M059J (cell line): ENCODE data around the gene BAIAP2L2. TPM values are rescaled to one million over a fixed set of nuclear protein-coding genes. Genes with fewer than 3 reads are reported as not detected.
"Not testable (repeated sequence)": the region's sequence is repeated elsewhere in the genome, so short reads cannot be mapped to it uniquely, and the experiment has no call there.

Source experiments
- DNase-seq: peaks from one replicate; pipeline ENCODE4 v3.0.0-alpha.2; 2012; ENCODE audit warnings: low read depth
- total RNA-seq: library from RNA; depleted of rRNA; stranded (reverse); fragments of >200 nt; shearing (Covaris generic); gene quantifications from 2 replicates; pipeline ENCODE4 v1.2.3, GENCODE V29; 2014

Gene BAIAP2L2
- total RNA-seq, 1 experiment from 2014 or later, result not detected

GRCh38 chr22:38081636-38081940 is 28.9 kb downstream of the BAIAP2L2 start:
- DNase-seq, result no peak

- DNase-seq, result peak; percentile 22
Observed at GRCh38 chr22:38080850-38081635, 29.4 kb downstream of the BAIAP2L2 start.

GRCh38 chr22:38080474-38080849 is 30.0 kb downstream of the BAIAP2L2 start:
- no peak for DNase-seq

GRCh38 chr22:38079804-38080203 is 30.7 kb downstream of the BAIAP2L2 start:
- DNase-seq, result no peak

- not testable (repeated sequence) for DNase-seq
Observed at GRCh38 chr22:38079208-38079607, 31.3 kb downstream of the BAIAP2L2 start.

- no peak for DNase-seq
Observed at GRCh38 chr22:38078046-38078840, 32.2 kb downstream of the BAIAP2L2 start.

- DNase-seq, result no peak
Observed at GRCh38 chr22:38077595-38077994, 32.9 kb downstream of the BAIAP2L2 start.

- DNase-seq, result no peak
Observed at GRCh38 chr22:38077096-38077495, 33.4 kb downstream of the BAIAP2L2 start.

- no peak for DNase-seq
Observed at GRCh38 chr22:38075961-38076360, 34.5 kb downstream of the BAIAP2L2 start.

GRCh38 chr22:38075105-38075825 is 35.2 kb downstream of the BAIAP2L2 start:
- no peak for DNase-seq

- DNase-seq, result no peak
Observed at GRCh38 chr22:38074181-38075104, 36.0 kb downstream of the BAIAP2L2 start.

- no peak for DNase-seq
Observed at GRCh38 chr22:38073150-38074130, 37.0 kb downstream of the BAIAP2L2 start.

GRCh38 chr22:38072322-38073149 is 37.9 kb downstream of the BAIAP2L2 start:
- DNase-seq, result no peak

- DNase-seq, result no peak
Observed at GRCh38 chr22:38071421-38072321, 38.8 kb downstream of the BAIAP2L2 start.

GRCh38 chr22:38070250-38070921 is 40.1 kb downstream of the BAIAP2L2 start:
- DNase-seq, result no peak

GRCh38 chr22:38069372-38070249 is 40.9 kb downstream of the BAIAP2L2 start:
- no peak for DNase-seq
